Fibroblast of skin of right quadriceps (primary cell): ENCODE data around the gene LRIG2.
A peak's percentile ranks its signal among the peaks of the same experiment; 100 is the strongest.
"Not testable (repeated sequence)": the region's sequence is repeated elsewhere in the genome, so short reads cannot be mapped to it uniquely, and the experiment has no call there.

Experiments
- DNase-seq: peaks from one replicate; pipeline ENCODE4 v3.0.0-alpha.2; 2013

LRIG2 gene

GRCh38 chr1:113058941-113059706, 13.9 kb upstream of the LRIG2 start:
- no peak for DNase-seq

GRCh38 chr1:113063456-113063855, 9.5 kb upstream of the LRIG2 start:
- not testable (repeated sequence) for DNase-seq

GRCh38 chr1:113072141-113072756, 749 bp upstream of the LRIG2 start:
- no peak for DNase-seq

GRCh38 chr1:113073479-113073950, 517 bp downstream of the LRIG2 start:
- peak; percentile 47 for DNase-seq

- DNase-seq: peak; percentile 17
Measured at GRCh38 chr1:113074237-113074636, 1.2 kb downstream of the LRIG2 start.

GRCh38 chr1:113077978-113078377, 5.0 kb downstream of the LRIG2 start:
- not testable (repeated sequence) for DNase-seq

- DNase-seq: no peak
Measured at GRCh38 chr1:113086541-113086940, 13.5 kb downstream of the LRIG2 start.

GRCh38 chr1:113088972-113089371, 16.0 kb downstream of the LRIG2 start:
- DNase-seq: no peak

- no peak for DNase-seq
Measured at GRCh38 chr1:113090051-113090450, 17.1 kb downstream of the LRIG2 start.

- no peak for DNase-seq
Measured at GRCh38 chr1:113091988-113092594, 19.1 kb downstream of the LRIG2 start.

GRCh38 chr1:113094506-113094905, 21.5 kb downstream of the LRIG2 start:
- no peak for DNase-seq

- DNase-seq: no peak
Measured at GRCh38 chr1:113095790-113096455, 22.9 kb downstream of the LRIG2 start.

- DNase-seq: no peak
Measured at GRCh38 chr1:113096493-113096892, 23.5 kb downstream of the LRIG2 start.

- no peak for DNase-seq
Measured at GRCh38 chr1:113101588-113101987, 28.6 kb downstream of the LRIG2 start.

- no peak for DNase-seq
Measured at GRCh38 chr1:113103048-113103447, 30.1 kb downstream of the LRIG2 start.

- DNase-seq: no peak
Measured at GRCh38 chr1:113103977-113104376, 31.0 kb downstream of the LRIG2 start.

GRCh38 chr1:113106910-113107309, 33.9 kb downstream of the LRIG2 start:
- no peak for DNase-seq

GRCh38 chr1:113109908-113110554, 37.0 kb downstream of the LRIG2 start:
- DNase-seq: peak; percentile 85

- DNase-seq: no peak
Measured at GRCh38 chr1:113118266-113118665, 45.3 kb downstream of the LRIG2 start.

GRCh38 chr1:113123737-113124136, 50.7 kb downstream of the LRIG2 start:
- no peak for DNase-seq

GRCh38 chr1:113124366-113124765, 51.4 kb downstream of the LRIG2 start:
- DNase-seq: no peak

- no peak for DNase-seq
Measured at GRCh38 chr1:113125517-113125916, 52.5 kb downstream of the LRIG2 start.

GRCh38 chr1:113126207-113126606, 53.2 kb downstream of the LRIG2 start:
- DNase-seq: no peak
